ENCODE data around the gene KLRC1. TPM values are rescaled to one million over a fixed set of nuclear protein-coding genes. Genes with fewer than 3 reads are reported as not detected.
A peak's percentile ranks its signal among the peaks of the same experiment; 100 is the strongest.

The KLRC1 gene
- 1 to 10 TPM; 1.0 to 1.5 TPM for total RNA-seq
- polyA plus RNA-seq: 1 to 10 TPM in 1 of 2 donors, under 1 TPM in 1; 0.10 to 1.5 TPM

GRCh38 chr12:10453156-10453555 lies at the start of gene KLRC1:
KLRC1 (minus strand) TSS chr12:10453377; CDS start chr12:10451156, 2,221 bp downstream.
- Histone ChIP-seq H3K27me3 (ENCODE audit: control insufficient read depth in 4 of 4, insufficient read depth in 4 of 4, low read length in 3 of 4) (peaks cover 0 to 5% (median 0%) of the 10 kb centered on the region in 4 donors), H3K4me3 (ENCODE audit: low read depth in 1 of 3, low read length in 3 of 3) (no peak within 1 kb of the TSS), H3K9me3 (ENCODE audit: control insufficient read depth in 4 of 4, low read length in 3 of 4) (peaks cover 0 to 4% (median 2%) of the 10 kb centered on the region in 4 donors), H3K9ac (ENCODE audit: low read depth in 1 of 2, low read length in 2 of 2) (no peak within 1 kb of the TSS), H3K4me1 (ENCODE audit: control insufficient read depth in 4 of 4, insufficient read depth in 4 of 4, low read length in 3 of 4) (no peaks in the 10 kb centered on the region), H3K36me3 (ENCODE audit: control insufficient read depth in 4 of 4, insufficient read depth in 3 of 4, low read depth in 1 of 4, low read length in 3 of 4) (no peaks in the 10 kb centered on the region), H3K27ac (ENCODE audit: low read depth in 1 of 2, low read length in 2 of 2) (no peak within 1 kb of the TSS)
- no peak for DNase-seq (ENCODE audit: low spot score)
- WGBS: 69% methylated on average over 2 of the region's 2 CpGs
- TF ChIP-seq HNF4A (conservative IDR thresholded peaks at IDR 0.05) (no peak), YY1 (IDR thresholded peaks at IDR 0.05) (no peak), ATF3 (IDR thresholded peaks at IDR 0.05) (no peak)
- TF ChIP-seq, protein P1, sequence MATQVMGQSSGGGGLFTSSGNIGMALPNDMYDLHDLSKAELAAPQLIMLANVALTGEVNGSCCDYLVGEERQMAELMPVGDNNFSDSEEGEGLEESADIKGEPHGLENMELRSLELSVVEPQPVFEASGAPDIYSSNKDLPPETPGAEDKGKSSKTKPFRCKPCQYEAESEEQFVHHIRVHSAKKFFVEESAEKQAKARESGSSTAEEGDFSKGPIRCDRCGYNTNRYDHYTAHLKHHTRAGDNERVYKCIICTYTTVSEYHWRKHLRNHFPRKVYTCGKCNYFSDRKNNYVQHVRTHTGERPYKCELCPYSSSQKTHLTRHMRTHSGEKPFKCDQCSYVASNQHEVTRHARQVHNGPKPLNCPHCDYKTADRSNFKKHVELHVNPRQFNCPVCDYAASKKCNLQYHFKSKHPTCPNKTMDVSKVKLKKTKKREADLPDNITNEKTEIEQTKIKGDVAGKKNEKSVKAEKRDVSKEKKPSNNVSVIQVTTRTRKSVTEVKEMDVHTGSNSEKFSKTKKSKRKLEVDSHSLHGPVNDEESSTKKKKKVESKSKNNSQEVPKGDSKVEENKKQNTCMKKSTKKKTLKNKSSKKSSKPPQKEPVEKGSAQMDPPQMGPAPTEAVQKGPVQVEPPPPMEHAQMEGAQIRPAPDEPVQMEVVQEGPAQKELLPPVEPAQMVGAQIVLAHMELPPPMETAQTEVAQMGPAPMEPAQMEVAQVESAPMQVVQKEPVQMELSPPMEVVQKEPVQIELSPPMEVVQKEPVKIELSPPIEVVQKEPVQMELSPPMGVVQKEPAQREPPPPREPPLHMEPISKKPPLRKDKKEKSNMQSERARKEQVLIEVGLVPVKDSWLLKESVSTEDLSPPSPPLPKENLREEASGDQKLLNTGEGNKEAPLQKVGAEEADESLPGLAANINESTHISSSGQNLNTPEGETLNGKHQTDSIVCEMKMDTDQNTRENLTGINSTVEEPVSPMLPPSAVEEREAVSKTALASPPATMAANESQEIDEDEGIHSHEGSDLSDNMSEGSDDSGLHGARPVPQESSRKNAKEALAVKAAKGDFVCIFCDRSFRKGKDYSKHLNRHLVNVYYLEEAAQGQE (IDR thresholded peaks at IDR 0.05): no peak

- no peak overlapping the region for H3K27ac ChIP-seq (ENCODE audit: low read depth in 1 of 2, low read length in 2 of 2)
- no peak for DNase-seq (ENCODE audit: low spot score)
- 39% methylated on average over 3 of the region's 3 CpGs for WGBS
- TF ChIP-seq NR2F2 (IDR thresholded peaks at IDR 0.05) (no peak), RAD21 (IDR thresholded peaks at IDR 0.05) (peak in 1 of 2 donors; percentile 36)
- H3K36me3 ChIP-seq (ENCODE audit: control insufficient read depth in 4 of 4, insufficient read depth in 3 of 4, low read depth in 1 of 4, low read length in 3 of 4): no peaks in the 10 kb centered on the region
- H3K27me3 ChIP-seq (ENCODE audit: control insufficient read depth in 4 of 4, insufficient read depth in 4 of 4, low read length in 3 of 4): peaks cover 0 to 9% (median 0%) of the 10 kb centered on the region in 4 donors
- H3K4me3 ChIP-seq (ENCODE audit: low read depth in 1 of 3, low read length in 3 of 3): no peak overlapping the region
- H3K9ac ChIP-seq (ENCODE audit: low read depth in 1 of 2, low read length in 2 of 2): no peak overlapping the region
- H3K9me3 ChIP-seq (ENCODE audit: control insufficient read depth in 4 of 4, low read length in 3 of 4): peaks cover 0 to 4% (median 0%) of the 10 kb centered on the region in 4 donors
- no peaks in the 10 kb centered on the region for H3K4me1 ChIP-seq (ENCODE audit: control insufficient read depth in 4 of 4, insufficient read depth in 4 of 4, low read length in 3 of 4)
These were observed 47.9 kb upstream of the KLRC1 start for GRCh38 chr12:10501030-10501429.

- no peak for DNase-seq (ENCODE audit: low spot score)
- peaks cover 0 to 4% (median 0%) of the 10 kb centered on the region in 4 donors for H3K9me3 ChIP-seq (ENCODE audit: control insufficient read depth in 4 of 4, low read length in 3 of 4)
- no peaks in the 10 kb centered on the region for H3K36me3 ChIP-seq (ENCODE audit: control insufficient read depth in 4 of 4, insufficient read depth in 3 of 4, low read depth in 1 of 4, low read length in 3 of 4)
- TF ChIP-seq RXRA (IDR thresholded peaks at IDR 0.05) (no peak), FOXA1 (IDR thresholded peaks at IDR 0.05) (no peak), NR2F2 (IDR thresholded peaks at IDR 0.05) (no peak), EGR1 (IDR thresholded peaks at IDR 0.05; ENCODE audit: low read depth in 2 of 2) (no peak), GABPA (IDR thresholded peaks at IDR 0.05 in 1 of 2, conservative IDR thresholded peaks at IDR 0.05 in 1 of 2) (no peak)
- no peak overlapping the region for H3K9ac ChIP-seq (ENCODE audit: low read depth in 1 of 2, low read length in 2 of 2)
- no peak overlapping the region for H3K4me3 ChIP-seq (ENCODE audit: low read depth in 1 of 3, low read length in 3 of 3)
- no peaks in the 10 kb centered on the region for H3K4me1 ChIP-seq (ENCODE audit: control insufficient read depth in 4 of 4, insufficient read depth in 4 of 4, low read length in 3 of 4)
- 23% methylated on average over 1 of the region's 1 CpG for WGBS
- H3K27me3 ChIP-seq (ENCODE audit: control insufficient read depth in 4 of 4, insufficient read depth in 4 of 4, low read length in 3 of 4): peaks cover 0 to 9% (median 0%) of the 10 kb centered on the region in 4 donors
- H3K27ac ChIP-seq (ENCODE audit: low read depth in 1 of 2, low read length in 2 of 2): no peak overlapping the region
These were observed 44.9 kb upstream of the KLRC1 start for GRCh38 chr12:10498042-10498441.

Data from liver (tissue), 9 donors.